H9 (cell line): ENCODE results near the gene MRAP. TPM values are rescaled to one million over a fixed set of nuclear protein-coding genes. Genes with fewer than 3 reads are reported as not detected.

Source experiments
- DNase-seq: peaks from one replicate; pipeline ENCODE4 v3.0.0-alpha.2; 2017
- H2AFZ ChIP-seq: one replicate; pipeline ENCODE4 v1.6.1; 2013; ENCODE audit warnings: mild to moderate bottlenecking, low read length, control low read depth, moderate library complexity
- H2AK5ac ChIP-seq: 2 replicates; pipeline ENCODE4 v1.6.1; 2013; ENCODE audit warnings: low read length, control low read depth, mixed read lengths; ENCODE audit not compliant: insufficient read length
- H2BK120ac ChIP-seq: one replicate; pipeline ENCODE4 v1.6.1; 2013; ENCODE audit warnings: low read depth, mild to moderate bottlenecking, low read length, control low read depth, inconsistent platforms; ENCODE audit not compliant: poor library complexity, severe bottlenecking
- H2BK12ac ChIP-seq: 2 replicates; pipeline ENCODE4 v1.6.1; 2013; ENCODE audit warnings: low read length, control low read depth, mixed read lengths, low read depth; ENCODE audit not compliant: insufficient read length
- H2BK15ac ChIP-seq: 2 replicates; pipeline ENCODE4 v1.6.1; 2013; ENCODE audit warnings: low read depth, low read length, control low read depth
- H2BK20ac ChIP-seq: one replicate; pipeline ENCODE4 v1.6.1; 2013; ENCODE audit warnings: low read depth, mild to moderate bottlenecking, low read length, control low read depth, inconsistent platforms; ENCODE audit not compliant: poor library complexity, severe bottlenecking
- H2BK5ac ChIP-seq: 2 replicates; pipeline ENCODE4 v1.6.1; 2013; ENCODE audit warnings: low read length, control low read depth, mixed read lengths; ENCODE audit not compliant: insufficient read length
- H3K14ac ChIP-seq: 2 replicates; pipeline ENCODE4 v1.6.1; 2013; ENCODE audit warnings: low read length, control low read depth; ENCODE audit not compliant: insufficient read depth
- H3K18ac ChIP-seq: 2 replicates; pipeline ENCODE4 v1.6.1; 2013; ENCODE audit warnings: low read depth, mild to moderate bottlenecking, mixed read lengths, low read length, control low read depth; ENCODE audit not compliant: insufficient read length
- H3K23ac ChIP-seq: 2 replicates; pipeline ENCODE4 v1.6.1; 2013; ENCODE audit warnings: low read length, control low read depth, mixed read lengths, low read depth; ENCODE audit not compliant: insufficient read length
- H3K23me2 ChIP-seq: 2 replicates; pipeline ENCODE4 v1.6.1; 2013; ENCODE audit warnings: low read depth, mild to moderate bottlenecking, mixed read lengths, low read length, control low read depth; ENCODE audit not compliant: insufficient read length, poor library complexity, severe bottlenecking
- H3K27ac ChIP-seq: 2 replicates; pipeline ENCODE4 v1.5.1; 2013; ENCODE audit warnings: low read length, control low read depth, mixed read lengths, low read depth; ENCODE audit not compliant: insufficient read length
- H3K27me3 ChIP-seq: 2 replicates; pipeline ENCODE4 v1.6.1; 2013; ENCODE audit warnings: low read length, control low read depth, inconsistent platforms; ENCODE audit not compliant: insufficient read depth
- H3K4ac ChIP-seq: 2 replicates; pipeline ENCODE4 v1.6.1; 2013; ENCODE audit warnings: low read depth, mild to moderate bottlenecking, control low read depth, inconsistent platforms, low read length, moderate library complexity
- H3K4me1 ChIP-seq: 2 replicates; pipeline ENCODE4 v1.6.1; 2013; ENCODE audit warnings: low read length, control low read depth, inconsistent platforms; ENCODE audit not compliant: insufficient read depth
- H3K4me2 ChIP-seq: 2 replicates; pipeline ENCODE4 v1.6.1; 2013; ENCODE audit warnings: low read length, control low read depth, mixed read lengths; ENCODE audit not compliant: insufficient read length, insufficient read depth
- H3K56ac ChIP-seq: 2 replicates; pipeline ENCODE4 v1.6.1; 2013; ENCODE audit warnings: low read depth, mild to moderate bottlenecking, mixed read lengths, low read length, control low read depth; ENCODE audit not compliant: insufficient read length
- H3K79me1 ChIP-seq: 2 replicates; pipeline ENCODE4 v1.6.1; 2013; ENCODE audit warnings: low read depth, mild to moderate bottlenecking, moderate library complexity, low read length, control low read depth, inconsistent platforms; ENCODE audit not compliant: insufficient read depth, poor library complexity, severe bottlenecking
- H3K79me2 ChIP-seq: 2 replicates; pipeline ENCODE4 v1.6.1; 2013; ENCODE audit warnings: low read length, control low read depth, inconsistent platforms; ENCODE audit not compliant: insufficient read depth
- H3K9ac ChIP-seq: 2 replicates; pipeline ENCODE4 v1.6.1; 2013; ENCODE audit warnings: low read length, control low read depth, mixed read lengths; ENCODE audit not compliant: insufficient read length; ENCODE audit errors: extremely low read depth
- H3K9me3 ChIP-seq: one replicate; pipeline ENCODE4 v1.6.1; 2013; ENCODE audit warnings: low read depth, low read length, inconsistent platforms; ENCODE audit not compliant: control insufficient read depth
- H3T11ph ChIP-seq: one replicate; pipeline ENCODE4 v1.6.1; 2013; ENCODE audit warnings: mild to moderate bottlenecking, low read length, control low read depth, inconsistent platforms
- H4K20me1 ChIP-seq: one replicate; pipeline ENCODE4 v1.6.1; 2013; ENCODE audit not compliant: control insufficient read depth, insufficient read length, insufficient read depth
- H4K5ac ChIP-seq: 2 replicates; pipeline ENCODE4 v1.6.1; 2013; ENCODE audit warnings: low read depth, mild to moderate bottlenecking, mixed read lengths, low read length, control low read depth; ENCODE audit not compliant: insufficient read length
- H4K8ac ChIP-seq: replicated peaks from 2 replicates; pipeline ENCODE4 v1.6.1; 2013; ENCODE audit warnings: low read length, control low read depth, mixed read lengths, low read depth; ENCODE audit not compliant: insufficient read length
- H4K91ac ChIP-seq: 2 replicates; pipeline ENCODE4 v1.6.1; 2013; ENCODE audit warnings: low read depth, mild to moderate bottlenecking, moderate library complexity, mixed read lengths, low read length, control low read depth; ENCODE audit not compliant: insufficient read length
- H3K27ac Mint-ChIP-seq, 3 experiments: 2 replicates in 2 of 3; 3 replicates in 1 of 3; pipeline ENCODE4 v1.8.0; 2020 to 2021; ENCODE audit warnings: mixed read lengths in 3 of 3, mild to moderate bottlenecking in 1 of 3, moderate library complexity in 1 of 3
- H3K27me3 Mint-ChIP-seq: 2 replicates; pipeline ENCODE4 v1.8.0; 2021; ENCODE audit warnings: low read depth, mild to moderate bottlenecking, moderate library complexity, mixed read lengths
- H3K36me3 Mint-ChIP-seq, 3 experiments: 2 replicates in 2 of 3; 3 replicates in 1 of 3; pipeline ENCODE4 v1.8.0; 2020 to 2021; ENCODE audit warnings: low read depth in 3 of 3, mixed read lengths in 3 of 3; ENCODE audit not compliant: insufficient read depth in 1 of 3
- H3K4me1 Mint-ChIP-seq, 2 experiments: 2 replicates each; pipeline ENCODE4 v1.8.0; 2020; ENCODE audit warnings: mixed read lengths in 2 of 2
- H3K4me3 Mint-ChIP-seq, 2 experiments: 2 replicates in 1 of 2; 3 replicates in 1 of 2; pipeline ENCODE4 v1.8.0; 2020 to 2021; ENCODE audit warnings: mild to moderate bottlenecking in 2 of 2, mixed read lengths in 2 of 2, moderate library complexity in 1 of 2
- H3K9me3 Mint-ChIP-seq, 2 experiments: 2 replicates in 1 of 2; 3 replicates in 1 of 2; pipeline ENCODE4 v1.8.0; 2020; ENCODE audit warnings: mild to moderate bottlenecking in 2 of 2, mixed read lengths in 2 of 2, moderate library complexity in 1 of 2
- CTCF ChIP-seq: fragments of 200-600 bp; sonication (generic); conservative IDR thresholded peaks from 3 replicates; pipeline ENCODE4 v1.8.0; 2021; ENCODE audit warnings: antibody characterized with exemption, mild to moderate bottlenecking
- WGBS: extraction: QIAGEN DNeasy Blood & Tissue Kit; methylation state at CpG from one replicate; pipeline ENCODE4 v1.1.7; 2013; ENCODE audit warnings: missing lambda C conversion rate, low lambda C conversion rate, mixed read lengths; ENCODE audit not compliant: insufficient read length; ENCODE audit errors: extremely low coverage; 5-methylcytosine and 5-hydroxymethylcytosine counted together
- total RNA-seq: library from RNA; stranded (reverse); gene quantifications from 2 replicates; pipeline ENCODE4 v1.2.1, GENCODE V29; 2021

MRAP gene
- total RNA-seq, 1 experiment from 2014 or later: not detected

GRCh38 chr21:32317726-32318125 lies 19.1 kb downstream of the MRAP start:
- Histone ChIP-seq H3K4me1 (no peaks in the 10 kb centered on the region), H3K9me3 (no peaks in the 10 kb centered on the region), H3K18ac (no peak overlapping the region), H4K5ac (no peak overlapping the region), H3K79me1 (no peaks in the 10 kb centered on the region), H2BK15ac (no peak overlapping the region), H4K20me1 (no peaks in the 10 kb centered on the region), H3K79me2 (no peaks in the 10 kb centered on the region), H3K23me2 (no peaks in the 10 kb centered on the region), H3K27ac (no peak overlapping the region), H3K23ac (no peak overlapping the region), H2BK12ac (no peak overlapping the region), H3K27me3 (no peaks in the 10 kb centered on the region), H4K91ac (no peak overlapping the region), H3K9ac (no peak overlapping the region), H2BK5ac (no peak overlapping the region), H3K56ac (no peak overlapping the region), H3K4ac (no peak overlapping the region), H2AFZ (no peak overlapping the region), H4K8ac (no peak overlapping the region), H2AK5ac (no peak overlapping the region), H2BK120ac (no peak overlapping the region), H3K14ac (no peak overlapping the region), H3K4me2 (no peak overlapping the region), H2BK20ac (no peak overlapping the region), H3T11ph (no peak overlapping the region)
- Mint-ChIP-seq H3K9me3 (no peaks in the 10 kb centered on the region), H3K4me3 (no peak overlapping the region), H3K4me1 (no peaks in the 10 kb centered on the region), H3K27ac (no peak overlapping the region), H3K36me3 (peaks cover 30 to 89% (median 75%) of the 10 kb centered on the region in 3 experiments), H3K27me3 (no peaks in the 10 kb centered on the region)
- no peak for DNase-seq
- no peak for TF ChIP-seq CTCF
- WGBS: no CpG with 5 or more reads among the region's 9 CpGs
